GOT3 (cell line): Measurements from ENCODE around the gene CFAP97D1.

ENCODE experiments used
- DNase-seq: peaks from one replicate; lab custom pipeline; 2025; ENCODE audit warnings: mixed read lengths; lab: John Stamatoyannopoulos, UW

Gene CFAP97D1

DNA sequence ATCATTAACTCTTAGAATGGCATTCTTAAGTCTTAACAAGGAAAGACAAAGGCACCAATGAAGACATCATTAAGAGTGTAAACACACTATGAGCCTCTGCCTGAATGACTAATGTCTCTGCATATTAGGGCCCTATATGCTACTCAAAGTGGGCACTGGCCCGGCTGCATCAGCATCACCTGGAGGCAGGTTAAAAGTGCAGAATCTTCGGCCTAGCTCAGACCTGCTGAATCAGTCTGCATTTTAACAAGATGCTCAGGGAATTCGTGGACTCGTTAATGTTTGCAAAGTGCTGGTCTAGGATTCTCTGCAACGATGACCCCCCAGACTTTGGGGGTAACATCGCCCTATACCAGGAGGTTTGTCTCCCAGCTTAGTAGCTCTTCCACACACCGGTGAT is 46.0 kb downstream of the CFAP97D1 start:
- no peak for DNase-seq

DNA sequence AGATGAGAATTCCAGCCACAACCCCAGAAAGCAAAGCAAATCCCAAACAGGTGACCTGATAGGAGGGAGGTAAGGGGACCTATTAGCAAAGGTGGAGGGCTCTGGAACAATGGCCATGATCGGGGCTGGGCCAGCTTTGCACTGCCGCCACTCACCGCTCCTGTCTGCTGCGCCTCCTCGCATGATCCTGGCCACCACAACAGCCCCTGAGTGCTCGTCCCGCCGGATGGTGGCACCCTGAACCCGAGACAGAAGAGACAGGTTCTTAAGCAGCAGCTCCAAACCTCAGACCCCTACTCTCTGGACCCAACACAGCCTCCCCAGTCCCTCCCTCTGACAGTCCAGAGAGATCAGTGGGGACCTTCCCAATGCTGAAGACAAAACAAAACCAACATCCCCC is 47.4 kb downstream of the CFAP97D1 start:
- DNase-seq, result no peak

DNA sequence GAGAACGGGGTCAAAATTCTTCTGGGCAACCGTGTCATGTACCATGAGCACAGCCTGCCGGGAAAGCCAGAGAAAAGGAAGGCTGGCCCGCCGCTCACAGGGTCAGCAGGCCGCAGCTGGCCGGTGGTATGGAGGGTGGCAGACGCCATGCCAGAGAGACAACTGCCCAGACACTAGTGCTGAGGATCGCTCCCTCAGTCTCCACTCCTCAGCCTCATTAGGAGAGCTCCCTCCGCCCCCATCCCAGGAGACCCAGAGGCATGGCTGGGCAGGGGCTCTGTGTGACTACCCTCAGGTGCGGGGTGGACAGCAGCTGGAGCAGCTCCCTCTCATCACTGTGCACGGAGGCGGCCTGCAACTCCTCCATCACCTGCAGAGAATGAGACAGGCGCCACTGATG is 49.5 kb downstream of the CFAP97D1 start:
- no peak for DNase-seq

DNA sequence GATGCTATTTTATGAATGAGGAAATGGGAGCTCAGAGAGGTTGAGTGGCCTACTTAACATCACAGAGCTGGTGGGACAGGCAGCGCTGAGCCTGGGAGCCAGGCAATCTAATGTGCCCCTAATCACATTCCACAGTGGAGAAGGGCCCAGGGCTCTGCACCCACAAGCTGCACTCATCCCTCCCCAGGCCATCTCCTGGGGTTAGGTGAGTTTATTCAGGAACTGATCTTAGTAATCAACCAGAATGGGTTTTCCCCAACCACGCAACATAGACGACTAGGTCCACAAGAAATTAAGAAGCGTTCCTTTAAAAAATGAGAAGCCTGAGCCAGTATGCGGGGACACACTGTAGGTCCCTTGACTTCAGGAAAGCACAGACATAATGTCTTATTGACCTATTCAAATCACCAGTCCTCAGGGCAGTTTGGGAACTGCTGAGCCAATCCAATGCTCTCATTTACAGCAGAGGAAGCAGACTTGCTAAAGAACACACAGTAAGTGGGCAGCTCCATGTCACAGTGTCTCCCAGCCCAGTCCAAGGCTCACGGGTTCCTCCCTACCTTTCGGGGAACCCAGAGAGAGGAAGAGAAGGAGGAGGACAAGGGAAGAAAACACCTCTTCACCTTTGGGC is 50.4 kb downstream of the CFAP97D1 start:
- no peak for DNase-seq

DNA sequence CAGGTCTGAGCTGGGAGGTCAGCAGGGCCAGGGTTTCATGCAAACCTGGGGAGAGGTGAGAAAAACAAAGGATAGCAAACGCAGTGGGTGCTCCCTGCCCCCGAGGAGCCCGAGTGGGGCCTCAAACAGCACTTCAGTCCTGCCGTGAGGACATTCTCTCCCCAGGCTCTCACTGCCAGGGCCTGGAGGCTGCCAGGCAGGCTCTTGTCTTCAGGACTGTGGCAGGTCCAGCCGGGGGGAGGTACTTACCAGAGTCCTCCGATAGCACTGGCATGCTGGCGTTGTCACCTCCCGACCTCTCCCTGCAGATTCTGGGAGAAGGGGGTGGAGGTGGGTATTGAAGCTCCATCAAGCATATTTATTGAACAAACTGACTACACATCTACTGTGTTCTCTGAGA is 51.4 kb downstream of the CFAP97D1 start:
- no peak for DNase-seq

DNA sequence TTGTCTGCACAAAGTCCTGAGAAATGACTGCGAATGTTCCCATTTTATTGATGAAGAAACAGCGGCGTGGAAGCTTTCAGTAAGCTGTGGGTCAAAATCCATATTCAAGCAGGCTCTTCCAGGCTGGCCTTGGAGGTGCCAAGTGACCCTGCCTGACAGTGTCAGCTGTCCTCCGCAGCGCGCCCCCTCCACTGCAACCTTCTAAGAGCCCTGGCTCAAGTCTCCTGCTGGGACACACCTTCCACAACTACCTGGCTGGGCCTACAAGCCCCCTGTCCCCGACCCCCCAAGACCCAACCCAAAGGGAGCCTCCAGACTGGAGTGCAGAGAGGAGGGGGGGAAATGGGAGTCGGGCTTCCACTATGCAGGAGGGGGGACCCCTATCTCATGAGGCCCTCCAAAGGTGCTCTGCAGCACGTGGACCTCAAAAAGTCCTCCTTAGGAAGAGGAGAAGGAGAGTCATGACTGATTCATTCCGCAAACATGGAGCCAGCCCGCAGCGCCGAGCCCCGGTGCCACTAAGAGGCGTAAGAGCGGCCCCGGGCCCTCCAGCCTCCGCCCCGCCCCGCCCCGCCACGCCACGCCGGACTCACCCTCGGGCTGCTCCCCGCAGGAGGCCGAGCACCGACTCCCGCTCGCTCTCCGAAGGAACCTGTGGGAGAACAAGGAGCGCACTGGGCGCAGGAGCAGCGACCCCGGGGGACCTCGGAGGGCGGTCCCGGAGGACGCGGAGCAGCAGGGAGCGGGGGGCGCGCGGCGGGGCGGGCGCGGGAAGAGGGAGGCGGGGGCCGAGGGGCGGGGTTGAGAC is 52.1 kb downstream of the CFAP97D1 start:
- peak; percentile 44 for DNase-seq

DNA sequence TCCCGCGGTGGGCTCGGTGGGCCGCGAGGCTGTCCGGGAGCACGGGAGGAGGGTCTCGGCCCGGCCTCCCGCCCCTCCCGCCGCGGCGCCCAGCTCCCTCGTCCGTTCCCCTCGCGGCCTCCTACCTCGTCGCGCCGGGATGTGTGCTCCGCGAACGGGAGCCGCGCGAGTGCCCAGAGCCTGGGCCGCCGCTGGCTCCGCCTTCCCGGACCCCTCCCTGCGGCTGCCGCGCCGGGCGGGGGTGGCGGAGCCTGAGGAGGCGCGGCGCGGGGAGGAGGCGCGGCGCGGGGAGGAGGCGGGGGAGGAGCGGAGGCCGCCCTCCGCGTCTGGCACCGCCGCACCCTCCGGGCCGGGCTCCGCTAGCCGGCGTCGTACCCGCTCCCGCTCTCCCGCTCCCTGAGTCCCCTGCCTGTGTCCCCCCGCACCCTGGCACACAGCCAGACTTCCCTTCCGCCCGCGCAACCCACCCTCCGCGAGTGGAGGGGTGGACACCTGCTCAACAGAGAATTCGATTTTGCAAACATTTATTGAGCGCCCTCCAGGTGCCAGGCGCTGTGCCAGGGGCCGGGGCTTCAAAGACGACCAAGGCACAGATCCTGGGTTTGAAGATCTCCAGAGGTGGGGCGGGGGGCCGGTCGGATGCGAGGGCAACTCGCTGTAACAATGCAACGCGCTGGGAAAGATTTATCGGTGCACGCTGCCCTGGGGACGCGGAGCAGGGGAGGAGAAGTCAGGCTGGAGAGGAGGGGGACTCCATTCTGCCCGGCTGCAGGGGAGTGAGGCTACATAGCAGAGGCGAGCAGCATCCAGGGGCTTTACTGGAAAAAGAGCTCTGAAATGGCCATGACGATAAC is 53.0 kb downstream of the CFAP97D1 start, which contains the start of gene MPP3:
Gene MPP3, minus strand, starts transcription at position 171 of the 854 bp plus-strand sequence. CDS start 1,240 bp downstream, outside the sequence.
- peak; percentile 10 for DNase-seq

DNA sequence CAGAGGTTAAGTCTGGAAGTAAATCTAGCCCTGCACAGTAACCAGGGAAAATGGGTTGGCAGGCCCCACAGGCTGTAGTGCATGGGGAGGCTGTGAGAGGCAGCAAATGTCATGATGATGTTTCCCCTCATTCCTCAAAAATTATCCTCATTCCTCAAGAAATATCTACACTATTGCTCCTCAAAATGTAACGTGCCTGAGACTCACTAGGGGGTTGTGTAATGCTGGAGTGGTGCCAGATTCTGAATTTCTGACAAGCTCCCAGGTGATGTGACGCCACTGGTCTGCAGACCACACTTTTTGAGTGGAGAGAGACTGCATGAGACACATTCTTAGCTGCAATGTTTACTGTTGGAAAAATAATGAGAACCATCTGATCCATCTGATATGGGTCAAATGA is 53.9 kb downstream of the CFAP97D1 start:
- DNase-seq, result no peak
